HEK293 (cell line): ENCODE measurements around the gene C21orf91.

ENCODE experiments used
- CTCF ChIA-PET: fragments of 350-600 bp; formaldehyde crosslinking; extraction: SDS; loops from one replicate; lab custom pipeline; 2021; ENCODE audit warnings: antibody characterized with exemption; lab: Yijun Ruan, JAX
- POLR2A ChIA-PET: fragments of 300-600 bp; formaldehyde crosslinking; extraction: SDS; loops from one replicate; lab custom pipeline; 2020; ENCODE audit warnings: antibody characterized with exemption, inconsistent platforms; lab: Yijun Ruan, JAX
- H3K27ac ChIP-seq: fragments of 200-500 bp; sonication (Bioruptor generic); 2 replicates; pipeline ENCODE4 v1.5.1; 2014; ENCODE audit warnings: low read depth, low read length, control low read depth, inconsistent platforms; ENCODE audit errors: extremely low read depth
- H3K36me3 ChIP-seq, 2 experiments: fragments of 200-500 bp in 1 of 2; sonication (Bioruptor generic) in 1 of 2; 1 replicate in 1 of 2; 2 replicates in 1 of 2; pipeline ENCODE4 v1.5.1; 2014 to 2017; ENCODE audit warnings: inconsistent platforms in 2 of 2, low read length in 2 of 2; ENCODE audit not compliant: control insufficient read depth in 2 of 2, insufficient read depth in 1 of 2
- H3K4me1 ChIP-seq: fragments of 200-500 bp; sonication (Bioruptor generic); 2 replicates; pipeline ENCODE4 v1.5.1; 2014; ENCODE audit warnings: mild to moderate bottlenecking, low read length, inconsistent platforms; ENCODE audit not compliant: control insufficient read depth, insufficient read depth
- H3K4me3 ChIP-seq: 2 replicates; pipeline ENCODE4 v1.5.1; 2011; ENCODE audit warnings: low read depth, mild to moderate bottlenecking, control low read depth, low read length, moderate library complexity
- H3K9me3 ChIP-seq: fragments of 200-500 bp; sonication (Bioruptor generic); 2 replicates; pipeline ENCODE4 v1.5.1; 2014; ENCODE audit warnings: low read depth, low read length, inconsistent platforms; ENCODE audit not compliant: control insufficient read depth, insufficient read depth
- EGR2 ChIP-seq: fragments of 450-650 bp; formaldehyde crosslinking; IDR thresholded peaks from 2 replicates; pipeline ENCODE4 v1.5.1; 2016; ENCODE audit warnings: low read depth, missing biosample characterization, missing genetic modification characterization
- GLIS1 ChIP-seq: fragments of 450-650 bp; formaldehyde crosslinking; IDR thresholded peaks from 2 replicates; pipeline ENCODE4 v1.5.1; 2016; ENCODE audit warnings: missing biosample characterization, missing genetic modification characterization
- KLF16 ChIP-seq: fragments of 450-650 bp; formaldehyde crosslinking; IDR thresholded peaks from 2 replicates; pipeline ENCODE4 v1.5.1; 2017; ENCODE audit warnings: missing biosample characterization, missing genetic modification characterization
- KLF8 ChIP-seq: fragments of 450-650 bp; formaldehyde crosslinking; IDR thresholded peaks from 2 replicates; pipeline ENCODE4 v1.5.1; 2016; ENCODE audit warnings: missing biosample characterization, missing genetic modification characterization
- PRDM1 ChIP-seq: fragments of 450-650 bp; formaldehyde crosslinking; IDR thresholded peaks from 2 replicates; pipeline ENCODE4; 2016; ENCODE audit warnings: missing biosample characterization, missing genetic modification characterization
- SCRT1 ChIP-seq: fragments of 450-650 bp; formaldehyde crosslinking; IDR thresholded peaks from 2 replicates; pipeline ENCODE4 v1.5.1; 2016; ENCODE audit warnings: missing biosample characterization, missing genetic modification characterization, borderline replicate concordance
- SETDB1 ChIP-seq: IDR thresholded peaks from one replicate; pipeline ENCODE4 v1.6.1; 2017; ENCODE audit warnings: mild to moderate bottlenecking, low read length, moderate library complexity, mixed read lengths; ENCODE audit not compliant: insufficient read length
- ZBTB1 ChIP-seq: fragments of 450-650 bp; formaldehyde crosslinking; IDR thresholded peaks from 2 replicates; pipeline ENCODE4 v1.5.1; 2016; ENCODE audit warnings: missing biosample characterization, missing genetic modification characterization
- ZBTB17 ChIP-seq: fragments of 450-650 bp; formaldehyde crosslinking; IDR thresholded peaks from 2 replicates; pipeline ENCODE4 v1.5.1; 2016; ENCODE audit warnings: missing biosample characterization, missing genetic modification characterization
- ZNF121 ChIP-seq: fragments of 450-650 bp; formaldehyde crosslinking; IDR thresholded peaks from 2 replicates; pipeline ENCODE4 v1.5.1; 2016; ENCODE audit warnings: missing biosample characterization, missing genetic modification characterization
- ZNF138 ChIP-seq: fragments of 450-650 bp; formaldehyde crosslinking; IDR thresholded peaks from 2 replicates; pipeline ENCODE4 v1.5.1; 2016; ENCODE audit warnings: missing biosample characterization, missing genetic modification characterization, borderline replicate concordance
- ZNF157 ChIP-seq: fragments of 450-650 bp; formaldehyde crosslinking; IDR thresholded peaks from 2 replicates; pipeline ENCODE4 v1.5.1; 2016; ENCODE audit warnings: missing biosample characterization, missing genetic modification characterization
- ZNF544 ChIP-seq: fragments of 450-650 bp; formaldehyde crosslinking; IDR thresholded peaks from 2 replicates; pipeline ENCODE4 v1.5.0; 2017; ENCODE audit warnings: missing biosample characterization, missing genetic modification characterization
- ZNF610 ChIP-seq: fragments of 450-650 bp; formaldehyde crosslinking; IDR thresholded peaks from 2 replicates; pipeline ENCODE4 v1.5.1; 2016; ENCODE audit warnings: missing biosample characterization, missing genetic modification characterization, borderline replicate concordance
- ZNF670 ChIP-seq: fragments of 450-650 bp; formaldehyde crosslinking; IDR thresholded peaks from 2 replicates; pipeline ENCODE4 v1.5.1; 2016; ENCODE audit warnings: missing biosample characterization, missing genetic modification characterization, low read depth
- ZSCAN16 ChIP-seq: fragments of 450-650 bp; formaldehyde crosslinking; IDR thresholded peaks from 2 replicates; pipeline ENCODE4 v1.5.1; 2016; ENCODE audit warnings: missing biosample characterization, missing genetic modification characterization
- TF ChIP-seq, protein P1 (sequence below): fragments of 450-650 bp; formaldehyde crosslinking; IDR thresholded peaks from 2 replicates; pipeline ENCODE4 v1.5.1; 2016; ENCODE audit warnings: missing biosample characterization, missing genetic modification characterization, borderline replicate concordance
- TF ChIP-seq, protein P2 (sequence below): IDR thresholded peaks from 2 replicates; pipeline ENCODE4 v1.6.1; 2011; ENCODE audit warnings: mild to moderate bottlenecking, low read depth, low read length, borderline replicate concordance
- TF ChIP-seq, protein P3 (sequence below): fragments of 450-650 bp; formaldehyde crosslinking; IDR thresholded peaks from 2 replicates; pipeline ENCODE4 v1.5.1; 2016; ENCODE audit warnings: missing biosample characterization, missing genetic modification characterization

The C21orf91 gene

DNA sequence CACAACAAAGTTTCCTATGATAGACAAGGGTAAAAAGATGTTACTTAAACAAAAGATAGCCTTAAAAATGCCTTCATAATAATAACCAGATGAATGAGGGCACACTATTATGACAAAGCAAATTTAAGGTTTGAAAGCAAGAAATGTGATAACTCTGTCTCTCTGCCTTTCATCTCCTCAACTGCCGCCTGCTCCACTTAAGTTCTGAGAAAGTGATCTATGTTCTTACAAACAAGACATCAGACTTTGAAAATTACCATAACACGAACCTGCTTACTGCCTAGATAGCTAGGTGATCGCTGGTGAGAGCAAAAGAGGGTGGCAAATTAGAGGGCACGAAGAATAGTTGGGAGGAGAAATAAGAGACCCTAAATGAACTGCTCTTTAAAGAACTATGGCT lies 13.2 kb downstream of the C21orf91 start:
- CTCF ChIA-PET = interaction anchor here (1.2 to 1.3 kb wide), 3 partner anchors 10 to 24 kb away, joined by 3 to 6 read pairs (median 3); no protein-coding TSS in a partner anchor
- peaks cover 23 to 59% of the 10 kb centered on the region in 2 experiments for H3K36me3 ChIP-seq
- POLR2A ChIA-PET = no interaction called here

DNA sequence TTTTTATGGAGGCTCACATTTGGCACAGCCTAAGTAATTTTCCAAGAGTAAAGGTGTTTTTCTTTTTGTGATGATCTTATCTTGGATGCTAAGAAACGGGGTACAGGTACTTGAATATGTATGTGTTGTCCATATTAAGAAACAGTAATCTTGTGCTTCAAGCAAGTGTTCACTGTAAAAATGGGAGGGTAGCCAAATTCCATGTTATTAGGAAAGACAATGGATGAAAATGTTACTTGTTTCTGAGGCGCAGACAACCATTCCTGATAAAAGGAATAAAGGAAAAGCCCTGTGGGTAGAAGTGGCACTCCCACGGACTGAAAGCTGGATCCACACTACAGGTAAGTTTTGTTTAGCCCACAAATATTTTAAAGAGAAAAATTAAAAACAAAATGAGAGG lies 15.6 kb downstream of the C21orf91 start:
- TF ChIP-seq, protein P1, sequence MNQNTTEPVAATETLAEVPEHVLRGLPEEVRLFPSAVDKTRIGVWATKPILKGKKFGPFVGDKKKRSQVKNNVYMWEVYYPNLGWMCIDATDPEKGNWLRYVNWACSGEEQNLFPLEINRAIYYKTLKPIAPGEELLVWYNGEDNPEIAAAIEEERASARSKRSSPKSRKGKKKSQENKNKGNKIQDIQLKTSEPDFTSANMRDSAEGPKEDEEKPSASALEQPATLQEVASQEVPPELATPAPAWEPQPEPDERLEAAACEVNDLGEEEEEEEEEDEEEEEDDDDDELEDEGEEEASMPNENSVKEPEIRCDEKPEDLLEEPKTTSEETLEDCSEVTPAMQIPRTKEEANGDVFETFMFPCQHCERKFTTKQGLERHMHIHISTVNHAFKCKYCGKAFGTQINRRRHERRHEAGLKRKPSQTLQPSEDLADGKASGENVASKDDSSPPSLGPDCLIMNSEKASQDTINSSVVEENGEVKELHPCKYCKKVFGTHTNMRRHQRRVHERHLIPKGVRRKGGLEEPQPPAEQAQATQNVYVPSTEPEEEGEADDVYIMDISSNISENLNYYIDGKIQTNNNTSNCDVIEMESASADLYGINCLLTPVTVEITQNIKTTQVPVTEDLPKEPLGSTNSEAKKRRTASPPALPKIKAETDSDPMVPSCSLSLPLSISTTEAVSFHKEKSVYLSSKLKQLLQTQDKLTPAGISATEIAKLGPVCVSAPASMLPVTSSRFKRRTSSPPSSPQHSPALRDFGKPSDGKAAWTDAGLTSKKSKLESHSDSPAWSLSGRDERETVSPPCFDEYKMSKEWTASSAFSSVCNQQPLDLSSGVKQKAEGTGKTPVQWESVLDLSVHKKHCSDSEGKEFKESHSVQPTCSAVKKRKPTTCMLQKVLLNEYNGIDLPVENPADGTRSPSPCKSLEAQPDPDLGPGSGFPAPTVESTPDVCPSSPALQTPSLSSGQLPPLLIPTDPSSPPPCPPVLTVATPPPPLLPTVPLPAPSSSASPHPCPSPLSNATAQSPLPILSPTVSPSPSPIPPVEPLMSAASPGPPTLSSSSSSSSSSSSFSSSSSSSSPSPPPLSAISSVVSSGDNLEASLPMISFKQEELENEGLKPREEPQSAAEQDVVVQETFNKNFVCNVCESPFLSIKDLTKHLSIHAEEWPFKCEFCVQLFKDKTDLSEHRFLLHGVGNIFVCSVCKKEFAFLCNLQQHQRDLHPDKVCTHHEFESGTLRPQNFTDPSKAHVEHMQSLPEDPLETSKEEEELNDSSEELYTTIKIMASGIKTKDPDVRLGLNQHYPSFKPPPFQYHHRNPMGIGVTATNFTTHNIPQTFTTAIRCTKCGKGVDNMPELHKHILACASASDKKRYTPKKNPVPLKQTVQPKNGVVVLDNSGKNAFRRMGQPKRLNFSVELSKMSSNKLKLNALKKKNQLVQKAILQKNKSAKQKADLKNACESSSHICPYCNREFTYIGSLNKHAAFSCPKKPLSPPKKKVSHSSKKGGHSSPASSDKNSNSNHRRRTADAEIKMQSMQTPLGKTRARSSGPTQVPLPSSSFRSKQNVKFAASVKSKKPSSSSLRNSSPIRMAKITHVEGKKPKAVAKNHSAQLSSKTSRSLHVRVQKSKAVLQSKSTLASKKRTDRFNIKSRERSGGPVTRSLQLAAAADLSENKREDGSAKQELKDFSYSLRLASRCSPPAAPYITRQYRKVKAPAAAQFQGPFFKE (tag by site-specific recombination) = no peak
- TF ChIP-seq, all 188 proteins: peak for 0
- H3K36me3 ChIP-seq = peaks cover 3 to 34% of the 10 kb centered on the region in 2 experiments; a peak in 2 of 3 replicates
- no peak overlapping the region for H3K4me3 ChIP-seq
- no peaks in the 10 kb centered on the region for H3K4me1 ChIP-seq
- ChIA-PET CTCF (no interaction called here), POLR2A (no interaction called here)
- no peak overlapping the region for H3K27ac ChIP-seq
- no peaks in the 10 kb centered on the region for H3K9me3 ChIP-seq

More for the DNA sequence above, 13.2 kb downstream of the C21orf91 start:
- no peak overlapping the region for H3K4me3 ChIP-seq
- H3K27ac ChIP-seq = no peak overlapping the region
- no peaks in the 10 kb centered on the region for H3K9me3 ChIP-seq
- H3K4me1 ChIP-seq = no peaks in the 10 kb centered on the region
- TF ChIP-seq PRDM1 (tag by site-specific recombination) (no peak), ZNF544 (tag by site-specific recombination) (no peak), EGR2 (tag by site-specific recombination) (no peak), SCRT1 (no peak), GLIS1 (tag by site-specific recombination) (no peak), ZBTB17 (no peak), ZNF121 (tag by site-specific recombination) (no peak), ZBTB1 (tag by site-specific recombination) (no peak), KLF8 (tag by site-specific recombination) (no peak), SETDB1 (no peak), ZNF670 (no peak), ZNF138 (tag by site-specific recombination) (no peak), ZNF157 (tag by site-specific recombination) (no peak), ZSCAN16 (no peak), KLF16 (tag by site-specific recombination) (no peak), ZNF610 (no peak)
- TF ChIP-seq, protein P2, sequence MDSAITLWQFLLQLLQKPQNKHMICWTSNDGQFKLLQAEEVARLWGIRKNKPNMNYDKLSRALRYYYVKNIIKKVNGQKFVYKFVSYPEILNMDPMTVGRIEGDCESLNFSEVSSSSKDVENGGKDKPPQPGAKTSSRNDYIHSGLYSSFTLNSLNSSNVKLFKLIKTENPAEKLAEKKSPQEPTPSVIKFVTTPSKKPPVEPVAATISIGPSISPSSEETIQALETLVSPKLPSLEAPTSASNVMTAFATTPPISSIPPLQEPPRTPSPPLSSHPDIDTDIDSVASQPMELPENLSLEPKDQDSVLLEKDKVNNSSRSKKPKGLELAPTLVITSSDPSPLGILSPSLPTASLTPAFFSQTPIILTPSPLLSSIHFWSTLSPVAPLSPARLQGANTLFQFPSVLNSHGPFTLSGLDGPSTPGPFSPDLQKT = no peak
- TF ChIP-seq, protein P3, sequence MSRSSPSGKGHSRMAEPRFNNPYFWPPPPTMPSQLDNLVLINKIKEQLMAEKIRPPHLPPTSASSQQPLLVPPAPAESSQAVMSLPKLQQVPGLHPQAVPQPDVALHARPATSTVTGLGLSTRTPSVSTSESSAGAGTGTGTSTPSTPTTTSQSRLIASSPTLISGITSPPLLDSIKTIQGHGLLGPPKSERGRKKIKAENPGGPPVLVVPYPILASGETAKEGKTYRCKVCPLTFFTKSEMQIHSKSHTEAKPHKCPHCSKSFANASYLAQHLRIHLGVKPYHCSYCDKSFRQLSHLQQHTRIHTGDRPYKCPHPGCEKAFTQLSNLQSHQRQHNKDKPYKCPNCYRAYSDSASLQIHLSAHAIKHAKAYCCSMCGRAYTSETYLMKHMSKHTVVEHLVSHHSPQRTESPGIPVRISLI (tag by site-specific recombination) = no peak
